ENCODE data around the gene MYO5B.
A peak's percentile ranks its signal among the peaks of the same experiment; 100 is the strongest.

The MYO5B gene

DNA sequence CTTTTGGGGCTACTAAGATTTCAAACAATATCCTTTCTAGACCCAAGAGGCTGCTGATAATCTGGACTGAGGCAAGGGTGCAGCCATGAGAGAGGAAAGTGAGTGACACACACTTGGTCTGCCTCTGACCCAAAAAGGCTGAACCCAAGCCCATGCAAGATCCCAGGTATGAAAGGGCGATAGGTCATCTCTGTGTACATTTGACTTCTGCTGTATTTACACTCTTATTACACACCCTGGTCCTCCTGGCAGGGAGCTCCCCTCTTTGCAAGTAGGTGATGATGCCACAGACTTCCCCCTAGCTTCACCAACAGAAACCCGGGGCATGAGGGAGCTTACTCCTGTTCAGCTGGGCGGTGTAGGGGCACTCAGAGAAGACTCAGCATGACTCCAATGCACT is 319.8 kb downstream of the MYO5B start:
- no peak for DNase-seq

DNA sequence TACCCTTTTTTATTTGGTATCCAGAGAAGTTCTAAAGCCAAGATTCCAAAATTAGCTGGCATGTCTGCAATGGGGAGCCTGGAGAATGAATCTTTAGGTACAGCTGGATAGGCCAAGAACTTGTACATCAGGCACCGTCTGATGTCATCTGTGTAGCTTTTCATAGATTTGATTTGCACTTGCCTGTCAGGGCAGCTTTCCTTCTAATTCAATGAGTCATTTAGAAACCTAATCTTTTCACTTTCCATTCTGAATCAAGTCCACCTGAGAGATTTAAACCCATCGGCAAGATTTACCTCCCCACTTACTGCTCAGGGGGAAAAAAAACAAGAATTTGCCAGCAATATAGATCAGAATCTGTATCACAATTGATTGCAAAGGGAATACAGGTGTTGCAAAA is 320.7 kb downstream of the MYO5B start:
- no peak for DNase-seq

DNA sequence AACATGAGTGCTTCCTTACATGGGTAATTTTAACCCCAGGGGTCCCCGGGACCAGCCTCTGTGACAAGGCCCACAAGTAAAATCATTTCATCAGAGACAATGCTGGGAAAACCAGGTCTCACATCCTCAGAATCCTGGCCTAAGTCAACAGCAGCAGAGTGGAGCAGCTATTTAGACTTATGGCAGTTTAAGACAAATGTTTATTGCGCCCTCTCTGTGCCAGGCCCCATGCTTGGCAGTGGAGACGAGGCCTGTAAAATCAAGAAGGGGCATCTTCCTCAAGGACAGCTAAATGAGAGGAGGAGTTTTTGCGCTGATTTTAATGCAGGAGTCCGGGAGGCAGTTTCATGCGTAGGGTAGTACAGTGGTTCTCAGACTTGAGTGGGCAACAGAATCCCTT is 325.6 kb downstream of the MYO5B start:
- no peak for DNase-seq

DNA sequence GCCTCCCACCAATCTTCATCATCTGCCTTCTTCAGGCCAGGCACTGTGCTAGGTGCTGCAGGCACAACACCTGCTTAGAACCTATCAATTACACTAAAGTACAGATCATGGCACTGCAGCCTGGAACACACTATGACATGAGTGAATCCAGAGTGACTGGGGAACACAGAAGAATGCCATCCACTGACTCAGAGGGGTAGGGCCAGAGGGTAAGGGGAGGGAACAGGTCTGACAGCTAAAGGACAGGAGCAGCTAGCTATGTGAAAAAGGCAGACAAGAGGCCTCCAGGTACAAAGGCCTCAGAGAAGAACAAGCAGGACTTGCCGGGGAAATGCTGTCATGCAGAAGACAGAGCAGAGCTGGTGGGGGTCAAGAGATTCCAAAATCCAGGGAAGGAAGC is 328.3 kb downstream of the MYO5B start:
- DNase-seq = no peak

DNA sequence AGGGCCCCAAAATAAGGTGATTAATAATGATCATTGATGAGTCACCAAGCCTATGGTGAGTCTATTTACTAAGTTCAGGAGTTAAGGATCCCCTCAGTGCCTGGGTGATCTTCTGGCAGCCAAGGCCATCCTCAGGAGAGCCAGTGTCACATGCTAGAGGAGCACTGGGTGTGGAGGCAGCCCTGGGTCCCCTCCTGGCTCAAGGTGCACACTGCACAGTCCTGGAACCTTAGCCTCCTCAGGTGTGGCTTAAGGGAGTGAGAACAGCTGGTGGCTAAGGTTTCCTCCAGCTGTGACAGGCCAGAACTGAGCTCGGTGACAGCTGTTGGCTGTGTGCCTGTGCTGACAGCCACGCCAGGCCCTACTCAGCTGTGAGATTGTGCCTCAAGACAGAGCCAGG is 329.5 kb downstream of the MYO5B start:
- no peak for DNase-seq

DNA sequence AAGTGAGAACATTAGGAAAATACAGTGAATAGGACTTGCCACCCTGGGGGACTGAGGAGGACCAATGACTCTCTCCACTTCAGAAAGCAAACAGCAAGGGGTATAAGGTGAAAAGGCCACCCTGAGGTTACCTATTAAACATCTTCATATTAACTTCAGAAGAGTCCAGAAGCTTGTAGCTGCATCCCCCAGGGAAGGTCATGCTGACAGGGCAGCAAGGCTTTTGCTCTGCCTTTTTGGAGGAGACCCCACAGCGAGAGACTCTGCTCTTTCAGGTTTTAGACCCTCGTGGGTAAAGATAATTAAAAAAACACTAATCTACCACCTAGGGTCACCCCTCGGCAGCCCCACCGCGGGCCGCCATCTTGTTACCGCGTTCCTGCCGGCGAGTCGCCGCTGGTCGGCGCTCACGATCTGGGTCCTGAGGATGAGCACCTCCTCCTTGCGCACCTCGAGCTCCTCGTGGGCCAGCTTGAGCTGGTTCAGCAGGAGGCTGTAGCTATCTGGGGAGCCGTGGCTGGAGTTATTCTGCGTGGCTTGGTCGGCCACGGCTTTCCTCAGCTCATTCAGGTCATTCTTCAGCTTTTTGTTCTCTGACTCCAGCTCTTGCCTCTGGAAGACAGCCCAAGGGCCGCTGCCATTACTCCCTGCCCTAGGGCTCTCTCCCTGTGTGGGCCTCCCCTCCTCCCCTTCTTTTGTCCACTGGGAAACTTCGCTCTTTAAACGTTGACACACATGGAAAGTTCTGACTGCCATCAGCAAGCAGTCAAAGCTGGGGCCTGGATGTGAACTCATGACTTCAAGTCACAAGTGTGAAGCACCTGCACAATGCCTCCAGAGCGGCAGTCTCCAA is 331.0 kb downstream of the MYO5B start:
- DNase-seq = no peak

DNA sequence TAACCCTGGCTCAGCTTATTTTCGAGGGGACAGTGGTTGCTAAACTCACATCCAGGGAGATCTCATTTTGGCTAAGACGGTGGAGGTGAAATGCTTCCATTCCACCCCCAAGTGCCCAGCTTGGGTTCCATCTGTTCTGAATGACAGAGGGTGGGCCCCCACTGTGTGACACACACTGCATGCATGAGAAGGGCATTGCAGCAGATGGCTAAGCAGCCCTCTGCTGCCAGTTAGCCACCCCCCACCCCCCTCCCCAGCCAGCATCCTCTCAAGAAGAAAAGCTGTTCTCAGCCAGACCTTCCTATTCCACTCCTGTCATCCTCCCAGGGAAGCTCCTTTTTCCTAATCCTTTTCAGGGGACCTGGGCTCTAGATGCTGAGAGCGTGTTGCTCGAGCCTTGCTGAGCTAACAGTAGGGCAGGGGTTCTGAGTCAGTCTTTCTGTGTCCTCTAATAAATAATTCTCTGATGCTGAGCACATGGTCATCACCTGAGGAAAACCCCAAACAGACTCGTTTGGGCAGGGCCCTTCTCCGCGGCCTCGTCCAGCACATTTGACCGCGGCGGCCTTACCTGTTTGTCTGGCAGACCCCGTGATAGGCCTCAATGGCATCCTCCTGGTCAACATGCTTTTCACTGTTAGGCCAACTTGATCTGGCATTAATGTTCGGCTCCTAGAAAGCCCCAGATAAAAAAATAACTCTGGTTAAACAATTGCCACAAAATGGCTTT is 332.1 kb downstream of the MYO5B start:
- DNase-seq = no peak

DNA sequence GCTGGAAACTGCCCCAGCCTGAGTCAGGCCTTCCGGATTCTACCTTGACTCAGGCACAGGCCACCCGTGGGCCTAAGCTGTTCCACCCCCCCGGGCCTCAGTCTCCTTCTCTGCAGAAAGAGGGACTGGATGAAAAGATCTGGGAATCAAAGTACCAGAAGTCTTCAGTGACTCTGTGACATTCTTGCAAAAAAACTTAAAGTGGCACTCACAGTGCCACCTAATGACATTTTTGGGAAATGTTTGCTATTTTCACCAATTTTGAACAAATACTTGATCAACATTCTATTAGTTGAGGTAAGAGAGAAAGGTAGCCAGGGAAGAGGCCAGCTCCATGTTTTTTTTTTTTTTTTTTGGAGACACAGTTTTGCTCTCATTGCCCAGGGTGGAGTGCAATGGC is 333.3 kb downstream of the MYO5B start:
- no peak for DNase-seq

DNA sequence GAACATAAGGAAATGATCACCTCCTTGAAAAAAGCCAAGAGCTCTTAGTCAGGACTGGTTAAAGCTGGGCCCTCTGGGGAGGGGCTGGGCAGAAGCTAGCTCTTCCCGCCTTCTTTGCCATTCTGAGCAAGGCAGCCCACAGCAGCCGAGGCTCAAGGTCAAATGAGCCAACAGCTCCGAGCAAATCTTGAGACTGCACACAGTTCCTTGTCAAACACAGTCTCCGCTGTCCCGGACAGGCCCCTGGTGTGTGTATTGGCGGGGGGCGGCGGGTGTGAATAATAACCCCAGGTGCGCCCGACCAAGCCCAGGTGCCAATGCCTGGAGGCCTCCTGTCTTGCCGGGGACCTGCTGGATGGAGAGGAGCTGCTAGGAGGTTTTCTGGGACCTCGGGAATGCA is 335.2 kb downstream of the MYO5B start:
- DNase-seq = no peak

DNA sequence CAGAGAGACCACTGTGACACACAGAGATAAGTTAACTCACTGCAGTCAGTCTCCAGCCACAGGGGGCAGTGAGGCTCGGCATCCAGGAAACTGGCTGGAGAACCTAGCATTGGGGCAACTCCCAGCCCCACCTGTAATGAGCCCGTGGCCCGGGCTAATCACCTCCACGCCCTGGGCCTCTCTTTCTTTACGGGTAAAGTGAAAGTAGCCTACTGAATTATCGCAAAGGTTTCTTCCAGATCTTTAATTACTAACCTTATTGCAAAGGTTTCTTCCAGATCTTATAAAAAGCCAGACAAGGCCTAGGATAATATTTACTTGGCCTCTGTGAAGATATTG is 336.0 kb downstream of the MYO5B start:
- DNase-seq = no peak

DNA sequence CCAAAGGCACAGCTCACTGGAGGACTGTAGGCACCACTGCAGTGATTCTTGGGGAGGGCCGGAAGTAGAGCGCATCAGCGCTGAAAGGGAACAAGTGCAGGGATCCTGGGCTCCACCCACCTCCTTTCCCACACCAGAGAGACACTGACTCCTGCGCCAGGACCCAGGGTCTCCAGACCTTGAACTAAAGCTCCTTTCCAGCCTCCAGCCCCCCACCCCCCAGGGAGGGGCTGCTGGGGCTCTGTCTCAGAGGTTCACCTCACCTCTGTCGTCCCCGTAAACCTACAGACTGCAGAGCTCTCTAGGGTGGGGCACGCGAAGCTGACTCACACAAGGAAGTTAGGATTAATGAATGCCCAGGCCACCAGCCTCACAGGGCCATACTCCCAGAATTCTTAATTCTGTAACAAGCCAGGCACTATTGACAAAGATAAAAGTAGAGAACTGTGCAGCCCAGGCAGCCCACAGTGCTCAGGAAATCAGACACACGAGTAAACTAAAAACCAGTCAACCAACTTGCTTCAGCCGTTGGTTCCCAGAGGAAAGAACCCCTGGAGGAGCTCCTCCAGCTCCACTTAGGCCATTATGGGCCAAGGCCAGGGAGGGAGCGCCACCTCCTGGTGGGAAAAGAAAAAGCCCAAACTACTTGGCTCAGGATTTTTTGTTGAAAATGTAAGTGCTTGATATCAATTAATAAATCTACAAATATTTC is 336.5 kb downstream of the MYO5B start:
- DNase-seq = peak; percentile 68

DNA sequence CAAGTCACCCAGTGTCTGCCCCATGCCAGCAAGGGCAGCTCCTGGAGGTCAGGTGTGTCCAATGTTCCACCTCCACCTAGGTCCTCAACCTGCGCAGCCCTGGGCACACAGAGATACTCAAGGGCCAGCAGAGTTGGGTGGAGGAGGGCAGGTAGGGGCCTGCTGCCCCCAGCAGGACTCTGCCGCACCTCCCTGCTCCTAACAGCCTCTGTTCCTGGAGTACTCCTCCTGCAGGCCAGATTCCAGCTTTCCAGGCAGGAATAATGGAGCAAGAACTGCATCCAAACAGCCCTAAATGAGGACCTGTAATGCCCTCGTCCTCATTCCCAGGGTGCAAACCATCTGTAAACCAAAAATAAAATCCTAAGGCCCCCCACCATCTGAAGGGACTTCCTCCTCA is 337.2 kb downstream of the MYO5B start:
- DNase-seq = no peak

DNA sequence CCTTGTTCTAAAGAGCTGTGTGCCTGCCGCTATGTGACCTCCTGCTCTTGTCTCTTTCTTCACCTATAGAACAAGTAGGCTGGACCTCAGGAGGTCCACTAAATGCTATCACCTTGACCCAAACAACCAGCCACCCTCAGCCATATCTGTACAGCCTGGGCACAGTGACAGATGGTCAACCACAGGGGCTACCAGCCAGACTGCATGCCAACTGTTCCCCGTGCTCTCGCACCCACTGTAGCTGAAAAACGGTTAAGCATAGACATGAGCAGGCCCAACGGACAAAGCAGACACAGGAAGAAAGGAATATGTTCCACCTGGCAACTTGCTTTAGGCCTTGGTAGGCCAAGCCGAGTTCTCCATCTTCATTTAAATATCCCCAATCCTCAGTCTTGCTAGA is 338.5 kb downstream of the MYO5B start:
- DNase-seq = no peak

DNA sequence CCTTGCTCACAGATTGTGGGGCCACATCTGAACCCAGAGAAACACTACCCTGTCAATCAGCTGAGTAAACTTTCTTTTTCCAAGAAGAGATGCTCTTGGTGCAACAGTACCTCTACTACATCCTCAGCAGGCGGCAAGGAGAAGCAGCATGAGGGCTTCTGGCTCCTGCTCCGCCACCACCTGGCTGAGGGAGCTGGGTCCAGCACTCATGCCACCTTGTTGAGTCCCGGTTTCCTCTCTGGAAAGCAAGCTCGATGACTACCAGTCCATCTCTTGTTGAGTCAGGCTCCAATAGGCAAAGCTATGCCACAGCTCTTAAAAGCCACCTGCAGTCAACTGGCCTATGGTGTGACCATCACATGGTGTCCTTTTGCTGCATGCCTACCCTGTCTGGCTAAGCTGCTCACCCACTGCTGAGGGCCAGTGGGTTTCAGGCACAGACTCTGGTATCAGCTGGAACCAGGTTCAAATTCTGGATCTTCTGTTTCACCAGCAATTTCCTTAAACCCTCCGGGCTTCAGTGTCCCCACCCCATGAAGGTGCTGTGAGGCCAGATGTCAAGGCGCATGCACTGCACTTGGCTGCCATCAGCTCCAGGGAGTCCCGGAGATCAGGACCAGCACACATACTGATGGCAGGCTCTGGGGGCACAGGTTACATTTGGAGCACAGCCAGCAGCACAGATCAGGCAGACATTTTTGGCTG is 339.1 kb downstream of the MYO5B start:
- DNase-seq = no peak

DNA sequence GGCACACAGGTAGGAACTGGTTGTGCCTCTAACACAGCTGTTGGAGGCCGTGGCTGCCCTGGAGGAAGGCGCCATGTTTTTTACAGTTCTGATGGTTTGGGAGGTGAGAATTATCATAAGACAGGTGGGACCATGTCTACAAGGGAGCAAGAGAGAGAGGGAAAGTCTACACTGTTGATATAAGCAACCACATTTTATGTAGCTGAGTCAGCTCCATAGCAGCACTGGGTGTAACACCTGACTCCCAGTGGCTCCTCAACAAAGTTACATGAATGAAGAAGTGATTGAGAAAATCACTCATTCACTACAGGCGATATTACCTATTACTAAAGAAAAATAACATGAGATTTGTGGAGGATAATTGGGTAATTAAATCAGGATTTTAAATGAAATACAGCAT is 340.3 kb downstream of the MYO5B start:
- DNase-seq = no peak

DNA sequence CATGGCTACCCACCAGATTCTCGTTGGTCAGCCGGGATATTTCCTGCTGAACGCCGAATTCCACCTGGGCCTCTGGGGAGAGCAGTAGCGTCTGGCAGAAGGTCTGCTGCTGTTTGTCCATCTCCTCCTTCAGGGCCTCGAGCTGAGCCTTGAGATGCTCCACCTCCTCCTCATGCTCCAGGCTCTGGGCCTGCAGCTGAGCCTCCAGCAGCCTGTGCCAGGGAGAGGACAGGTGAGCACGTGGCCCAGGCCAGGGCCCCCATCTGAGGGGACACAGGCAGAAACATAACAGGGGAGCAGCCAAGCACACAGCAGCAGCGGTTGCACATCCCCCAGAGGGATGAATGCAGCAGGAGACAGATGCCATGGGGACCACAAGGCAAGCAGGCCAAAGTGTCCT is 341.5 kb downstream of the MYO5B start:
- no peak for DNase-seq

DNA sequence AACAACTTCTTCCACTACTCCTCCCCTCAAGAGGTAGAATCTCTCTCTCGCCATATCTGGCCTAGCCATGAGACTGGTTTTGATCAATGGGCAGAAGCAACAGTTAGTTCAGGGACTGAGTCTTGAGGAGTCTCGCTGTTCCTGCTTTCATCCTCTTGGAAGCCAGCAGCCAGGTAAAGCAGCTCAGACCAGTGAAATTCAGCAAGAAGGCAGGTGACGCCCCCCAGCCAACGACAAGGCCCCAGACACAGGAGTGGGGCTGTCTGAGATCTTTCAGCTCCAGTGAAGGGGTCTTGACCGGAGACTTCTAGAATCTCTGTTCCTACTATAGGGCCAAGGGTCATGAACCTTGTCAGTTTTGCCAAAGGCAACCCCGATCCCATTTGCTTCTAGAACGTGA is 341.9 kb downstream of the MYO5B start:
- no peak for DNase-seq

DNA sequence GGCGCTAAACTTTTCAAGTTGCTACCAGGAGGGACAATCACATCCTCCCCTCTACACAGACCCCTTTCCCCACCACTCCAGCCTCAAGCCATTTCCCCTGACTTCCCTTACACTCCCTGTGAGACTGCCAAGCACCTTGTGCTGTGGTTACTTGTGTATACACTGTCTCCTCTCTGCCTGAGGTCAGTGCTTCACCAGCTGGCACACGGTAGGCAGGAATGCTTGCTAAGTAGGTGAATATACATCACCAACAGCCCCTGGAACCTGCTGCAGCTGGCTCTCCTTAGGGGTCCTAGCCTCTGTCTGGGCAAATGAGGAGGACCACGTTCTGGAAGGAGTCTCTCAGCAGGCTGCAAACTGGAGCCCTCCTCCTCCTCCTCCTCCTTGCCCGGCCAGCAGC is 343.3 kb downstream of the MYO5B start:
- DNase-seq = no peak

DNA sequence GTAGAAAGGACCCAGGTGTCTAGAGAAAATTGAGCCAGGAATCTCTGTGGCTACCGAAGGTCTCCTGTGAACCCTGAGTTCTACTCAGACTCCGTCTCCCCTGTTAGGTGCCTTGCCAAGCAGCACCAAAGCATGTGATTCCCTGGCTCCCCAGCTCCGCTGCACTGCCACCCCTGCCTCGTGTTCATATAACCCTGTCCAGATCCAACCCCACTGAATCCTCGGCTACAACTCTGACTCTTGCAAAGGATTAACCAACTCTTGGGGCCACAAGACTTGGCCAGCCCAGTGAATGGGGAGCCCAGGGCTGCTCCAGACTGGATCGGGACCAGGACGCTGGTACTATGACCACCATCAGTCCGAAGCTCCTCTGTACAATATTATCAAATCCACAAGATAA is 344.3 kb downstream of the MYO5B start:
- no peak for DNase-seq

DNA sequence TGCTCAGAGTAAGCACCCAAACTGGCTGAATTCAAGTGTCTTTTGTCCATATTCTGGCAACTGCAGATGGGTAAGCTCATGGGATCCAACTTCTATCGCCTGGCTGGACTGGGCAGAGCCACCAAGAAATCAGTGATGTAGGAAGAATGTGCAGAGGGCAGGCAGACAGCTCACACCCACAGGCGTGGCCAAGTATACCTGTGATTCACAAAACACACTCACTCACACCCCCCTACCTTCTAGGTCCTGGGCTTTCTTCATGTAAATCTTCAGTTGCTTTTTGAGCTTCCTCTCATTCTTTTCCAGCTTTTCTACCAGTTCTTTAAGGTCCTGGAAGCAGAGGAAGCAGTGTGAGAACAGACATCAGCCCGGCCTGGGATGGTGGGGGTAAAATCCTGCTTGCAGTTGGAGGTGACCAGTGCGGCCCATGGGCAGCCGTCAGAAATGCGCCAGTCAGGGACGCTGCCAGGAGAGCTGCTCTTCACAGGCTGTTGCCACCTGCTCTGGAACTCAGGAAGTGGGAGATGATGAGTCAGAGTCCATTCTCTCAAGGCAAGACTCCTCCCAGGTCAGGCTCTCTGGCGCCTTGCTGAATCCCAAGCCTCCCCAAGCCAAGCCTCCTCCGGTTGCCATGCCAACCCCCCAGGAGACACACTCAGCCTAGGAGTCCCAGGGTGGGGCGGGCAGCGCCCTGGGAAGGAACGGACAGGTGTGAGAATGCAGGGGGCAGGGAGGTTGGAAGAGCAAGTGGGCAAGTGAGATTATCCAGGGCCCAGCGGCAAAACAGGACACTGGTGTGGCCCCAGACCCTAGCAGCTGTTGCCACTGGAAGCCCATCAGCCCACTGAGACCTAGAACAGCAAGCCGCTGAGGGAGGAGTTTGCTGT is 345.4 kb downstream of the MYO5B start:
- no peak for DNase-seq

DNA sequence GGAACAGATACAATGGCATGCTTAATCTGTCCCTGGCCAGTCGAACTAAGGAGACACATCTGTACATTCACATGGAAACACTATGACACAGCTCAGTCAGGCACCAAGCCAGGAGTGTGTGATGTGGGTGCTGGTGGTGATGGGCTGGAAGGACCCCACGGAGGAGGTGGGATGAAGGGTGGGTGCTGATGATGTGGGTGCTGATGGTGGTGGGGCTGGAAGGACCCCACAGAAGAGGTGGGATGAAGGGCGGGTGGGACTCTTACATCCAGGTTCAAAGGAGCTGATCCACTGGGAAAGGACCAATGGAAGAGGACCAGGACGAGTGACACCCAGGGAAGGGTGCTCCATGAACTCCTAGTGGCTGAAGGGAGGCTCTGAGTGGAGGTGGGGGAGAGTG is 346.8 kb downstream of the MYO5B start:
- DNase-seq = no peak

DNA sequence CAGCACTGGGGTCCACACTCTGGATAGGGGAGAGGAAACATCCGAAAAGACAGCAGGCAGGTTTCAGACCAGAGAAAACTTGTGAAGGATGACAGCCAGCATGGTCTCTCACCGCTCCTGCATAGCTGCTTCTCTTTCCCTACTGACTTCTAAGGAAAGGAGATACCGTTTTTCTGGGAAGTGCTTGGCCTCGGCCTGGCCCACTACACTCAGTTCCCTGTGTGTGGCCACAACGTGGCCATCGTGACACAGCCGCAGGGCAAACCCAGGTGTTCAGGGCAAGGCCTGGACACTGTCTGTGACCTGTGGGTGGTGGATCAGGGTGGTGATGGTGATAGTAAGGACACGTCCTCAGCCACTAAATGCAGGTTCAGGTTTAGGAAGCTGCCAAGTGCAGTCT is 347.4 kb downstream of the MYO5B start:
- no peak for DNase-seq

All from activated CD4-positive, CD25-positive, alpha-beta regulatory T cell treated with anti-CD3 and anti-CD28 coated beads, Interleukin-2, amount 50 U/mL, for 72 hours (primary cell).